Vagina (tissue), 2 donors: ENCODE results near the gene B4GALNT3.

Experiments
- CTCF ChIP-seq, 3 experiments: fragments of 450-650 bp in 2 of 3; fragments of 200-600 bp in 1 of 3; sonication (generic) in 1 of 3; IDR thresholded peaks; one replicate each; pipeline ENCODE4 v1.5.1; 2017 to 2019; ENCODE audit warnings: antibody characterized with exemption in 3 of 3, mild to moderate bottlenecking in 2 of 3, moderate library complexity in 2 of 3
- POLR2A ChIP-seq, 2 donors: fragments of 450-650 bp; IDR thresholded peaks; one replicate each; pipeline ENCODE4 v1.6.1; 2017; ENCODE audit warnings: antibody characterized with exemption in 2 of 2, mild to moderate bottlenecking in 2 of 2, moderate library complexity in 2 of 2

- TF ChIP-seq POLR2A (IDR thresholded peaks at IDR 0.05) (no peak), CTCF (IDR thresholded peaks at IDR 0.05) (no peak)
These were observed 4.9 kb upstream of the B4GALNT3 start for GRCh38 chr12:454833-455232.
